ENCODE measurements around the gene KCNJ15.
A peak's percentile ranks its signal among the peaks of the same experiment; 100 is the strongest.

DNA sequence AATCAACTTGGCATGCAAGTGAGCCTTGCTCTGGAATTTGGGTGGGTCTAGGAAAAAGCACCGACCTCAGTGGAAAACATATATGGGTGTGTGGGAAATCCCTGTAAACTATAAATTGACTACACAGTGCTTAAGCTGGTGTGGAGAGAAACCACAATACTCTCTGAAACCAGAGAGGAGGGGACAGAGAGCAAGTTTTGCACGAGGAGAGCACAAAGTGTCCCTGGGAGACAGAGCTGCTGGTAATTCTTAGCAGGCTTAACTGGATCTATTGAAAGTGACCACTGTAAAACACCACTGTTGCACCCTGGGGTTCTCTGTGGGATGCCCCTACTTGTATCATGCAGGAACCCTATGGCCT is 12.8 kb downstream of the KCNJ15 start:
- no peak for TF ChIP-seq SIN3A (IDR thresholded peaks at IDR 0.05; ENCODE audit: low read depth, low read length)
- no peak for TF ChIP-seq HDAC2 (IDR thresholded peaks at IDR 0.05)
- TF ChIP-seq LARP7 (IDR thresholded peaks at IDR 0.05): no peak
- TF ChIP-seq, protein P1, sequence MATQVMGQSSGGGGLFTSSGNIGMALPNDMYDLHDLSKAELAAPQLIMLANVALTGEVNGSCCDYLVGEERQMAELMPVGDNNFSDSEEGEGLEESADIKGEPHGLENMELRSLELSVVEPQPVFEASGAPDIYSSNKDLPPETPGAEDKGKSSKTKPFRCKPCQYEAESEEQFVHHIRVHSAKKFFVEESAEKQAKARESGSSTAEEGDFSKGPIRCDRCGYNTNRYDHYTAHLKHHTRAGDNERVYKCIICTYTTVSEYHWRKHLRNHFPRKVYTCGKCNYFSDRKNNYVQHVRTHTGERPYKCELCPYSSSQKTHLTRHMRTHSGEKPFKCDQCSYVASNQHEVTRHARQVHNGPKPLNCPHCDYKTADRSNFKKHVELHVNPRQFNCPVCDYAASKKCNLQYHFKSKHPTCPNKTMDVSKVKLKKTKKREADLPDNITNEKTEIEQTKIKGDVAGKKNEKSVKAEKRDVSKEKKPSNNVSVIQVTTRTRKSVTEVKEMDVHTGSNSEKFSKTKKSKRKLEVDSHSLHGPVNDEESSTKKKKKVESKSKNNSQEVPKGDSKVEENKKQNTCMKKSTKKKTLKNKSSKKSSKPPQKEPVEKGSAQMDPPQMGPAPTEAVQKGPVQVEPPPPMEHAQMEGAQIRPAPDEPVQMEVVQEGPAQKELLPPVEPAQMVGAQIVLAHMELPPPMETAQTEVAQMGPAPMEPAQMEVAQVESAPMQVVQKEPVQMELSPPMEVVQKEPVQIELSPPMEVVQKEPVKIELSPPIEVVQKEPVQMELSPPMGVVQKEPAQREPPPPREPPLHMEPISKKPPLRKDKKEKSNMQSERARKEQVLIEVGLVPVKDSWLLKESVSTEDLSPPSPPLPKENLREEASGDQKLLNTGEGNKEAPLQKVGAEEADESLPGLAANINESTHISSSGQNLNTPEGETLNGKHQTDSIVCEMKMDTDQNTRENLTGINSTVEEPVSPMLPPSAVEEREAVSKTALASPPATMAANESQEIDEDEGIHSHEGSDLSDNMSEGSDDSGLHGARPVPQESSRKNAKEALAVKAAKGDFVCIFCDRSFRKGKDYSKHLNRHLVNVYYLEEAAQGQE (IDR thresholded peaks at IDR 0.05; ENCODE audit: low read depth, low read length): no peak
- TF ChIP-seq BRCA1 (IDR thresholded peaks at IDR 0.05; ENCODE audit: low read depth, low read length): no peak
- TF ChIP-seq, protein P2, sequence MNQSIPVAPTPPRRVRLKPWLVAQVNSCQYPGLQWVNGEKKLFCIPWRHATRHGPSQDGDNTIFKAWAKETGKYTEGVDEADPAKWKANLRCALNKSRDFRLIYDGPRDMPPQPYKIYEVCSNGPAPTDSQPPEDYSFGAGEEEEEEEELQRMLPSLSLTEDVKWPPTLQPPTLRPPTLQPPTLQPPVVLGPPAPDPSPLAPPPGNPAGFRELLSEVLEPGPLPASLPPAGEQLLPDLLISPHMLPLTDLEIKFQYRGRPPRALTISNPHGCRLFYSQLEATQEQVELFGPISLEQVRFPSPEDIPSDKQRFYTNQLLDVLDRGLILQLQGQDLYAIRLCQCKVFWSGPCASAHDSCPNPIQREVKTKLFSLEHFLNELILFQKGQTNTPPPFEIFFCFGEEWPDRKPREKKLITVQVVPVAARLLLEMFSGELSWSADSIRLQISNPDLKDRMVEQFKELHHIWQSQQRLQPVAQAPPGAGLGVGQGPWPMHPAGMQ (IDR thresholded peaks at IDR 0.05; ENCODE audit: borderline replicate concordance): no peak
- TF ChIP-seq POLR2A (IDR thresholded peaks at IDR 0.05; ENCODE audit: low read depth, low read length): no peak
- TF ChIP-seq, protein P3, sequence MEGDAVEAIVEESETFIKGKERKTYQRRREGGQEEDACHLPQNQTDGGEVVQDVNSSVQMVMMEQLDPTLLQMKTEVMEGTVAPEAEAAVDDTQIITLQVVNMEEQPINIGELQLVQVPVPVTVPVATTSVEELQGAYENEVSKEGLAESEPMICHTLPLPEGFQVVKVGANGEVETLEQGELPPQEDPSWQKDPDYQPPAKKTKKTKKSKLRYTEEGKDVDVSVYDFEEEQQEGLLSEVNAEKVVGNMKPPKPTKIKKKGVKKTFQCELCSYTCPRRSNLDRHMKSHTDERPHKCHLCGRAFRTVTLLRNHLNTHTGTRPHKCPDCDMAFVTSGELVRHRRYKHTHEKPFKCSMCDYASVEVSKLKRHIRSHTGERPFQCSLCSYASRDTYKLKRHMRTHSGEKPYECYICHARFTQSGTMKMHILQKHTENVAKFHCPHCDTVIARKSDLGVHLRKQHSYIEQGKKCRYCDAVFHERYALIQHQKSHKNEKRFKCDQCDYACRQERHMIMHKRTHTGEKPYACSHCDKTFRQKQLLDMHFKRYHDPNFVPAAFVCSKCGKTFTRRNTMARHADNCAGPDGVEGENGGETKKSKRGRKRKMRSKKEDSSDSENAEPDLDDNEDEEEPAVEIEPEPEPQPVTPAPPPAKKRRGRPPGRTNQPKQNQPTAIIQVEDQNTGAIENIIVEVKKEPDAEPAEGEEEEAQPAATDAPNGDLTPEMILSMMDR (IDR thresholded peaks at IDR 0.05 in 2 of 3, conservative IDR thresholded peaks at IDR 0.05 in 1 of 3; ENCODE audit: control insufficient read depth in 2 of 3, extremely low read depth in 1 of 3, insufficient read depth in 1 of 3, low read depth in 3 of 3, low read length in 3 of 3): no peak
- TF ChIP-seq EZH2 (IDR thresholded peaks at IDR 0.05; ENCODE audit: borderline replicate concordance, control insufficient read depth, low read depth, low read length): no peak
- TF ChIP-seq ASH2L (IDR thresholded peaks at IDR 0.05; ENCODE audit: borderline replicate concordance, low read depth): no peak
- TF ChIP-seq NFIC (IDR thresholded peaks at IDR 0.05; ENCODE audit: low read depth, low read length): peak; percentile 63
- TF ChIP-seq, protein P4, sequence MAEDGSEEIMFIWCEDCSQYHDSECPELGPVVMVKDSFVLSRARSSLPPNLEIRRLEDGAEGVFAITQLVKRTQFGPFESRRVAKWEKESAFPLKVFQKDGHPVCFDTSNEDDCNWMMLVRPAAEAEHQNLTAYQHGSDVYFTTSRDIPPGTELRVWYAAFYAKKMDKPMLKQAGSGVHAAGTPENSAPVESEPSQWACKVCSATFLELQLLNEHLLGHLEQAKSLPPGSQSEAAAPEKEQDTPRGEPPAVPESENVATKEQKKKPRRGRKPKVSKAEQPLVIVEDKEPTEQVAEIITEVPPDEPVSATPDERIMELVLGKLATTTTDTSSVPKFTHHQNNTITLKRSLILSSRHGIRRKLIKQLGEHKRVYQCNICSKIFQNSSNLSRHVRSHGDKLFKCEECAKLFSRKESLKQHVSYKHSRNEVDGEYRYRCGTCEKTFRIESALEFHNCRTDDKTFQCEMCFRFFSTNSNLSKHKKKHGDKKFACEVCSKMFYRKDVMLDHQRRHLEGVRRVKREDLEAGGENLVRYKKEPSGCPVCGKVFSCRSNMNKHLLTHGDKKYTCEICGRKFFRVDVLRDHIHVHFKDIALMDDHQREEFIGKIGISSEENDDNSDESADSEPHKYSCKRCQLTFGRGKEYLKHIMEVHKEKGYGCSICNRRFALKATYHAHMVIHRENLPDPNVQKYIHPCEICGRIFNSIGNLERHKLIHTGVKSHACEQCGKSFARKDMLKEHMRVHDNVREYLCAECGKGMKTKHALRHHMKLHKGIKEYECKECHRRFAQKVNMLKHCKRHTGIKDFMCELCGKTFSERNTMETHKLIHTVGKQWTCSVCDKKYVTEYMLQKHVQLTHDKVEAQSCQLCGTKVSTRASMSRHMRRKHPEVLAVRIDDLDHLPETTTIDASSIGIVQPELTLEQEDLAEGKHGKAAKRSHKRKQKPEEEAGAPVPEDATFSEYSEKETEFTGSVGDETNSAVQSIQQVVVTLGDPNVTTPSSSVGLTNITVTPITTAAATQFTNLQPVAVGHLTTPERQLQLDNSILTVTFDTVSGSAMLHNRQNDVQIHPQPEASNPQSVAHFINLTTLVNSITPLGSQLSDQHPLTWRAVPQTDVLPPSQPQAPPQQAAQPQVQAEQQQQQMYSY (CRISPR knock-in tag; IDR thresholded peaks at IDR 0.05): no peak
- no peak for TF ChIP-seq MYC (IDR thresholded peaks at IDR 0.05; ENCODE audit: insufficient read depth, insufficient read length, insufficient replicate concordance, low read length, severe bottlenecking)

All from GM12878 (cell line).